Stomach (tissue), 4 donors: ENCODE data around the gene NHS.

Experiments used
- EP300 ChIP-seq: sonication (generic); formaldehyde crosslinking; IDR thresholded peaks from one replicate; pipeline ENCODE4 v1.6.1; 2017; ENCODE audit warnings: antibody characterized with exemption
- POLR2A ChIP-seq, 4 donors: fragments of 450-650 bp; IDR thresholded peaks; one replicate each; pipeline ENCODE4 v1.6.1; 2016; ENCODE audit warnings: antibody characterized with exemption in 4 of 4, control low read depth in 2 of 4, mild to moderate bottlenecking in 1 of 4, moderate library complexity in 1 of 4
- POLR2AphosphoS5 ChIP-seq, 3 donors: sonication (generic); formaldehyde crosslinking; IDR thresholded peaks; one replicate each; pipeline ENCODE4 v1.6.1; 2016; ENCODE audit warnings: antibody characterized with exemption in 3 of 3
- TF ChIP-seq, protein P1 (sequence below), 7 experiments: fragments of 450-650 bp in 4 of 7; fragments of 200-600 bp in 3 of 7; sonication (generic) in 3 of 7; IDR thresholded peaks; one replicate each; pipeline ENCODE4 v1.5.1; 2016 to 2019; ENCODE audit warnings: antibody characterized with exemption in 7 of 7, control low read depth in 2 of 7, mild to moderate bottlenecking in 1 of 7

- TF ChIP-seq POLR2AphosphoS5 (IDR thresholded peaks at IDR 0.05) = no peak
- TF ChIP-seq, protein P1, sequence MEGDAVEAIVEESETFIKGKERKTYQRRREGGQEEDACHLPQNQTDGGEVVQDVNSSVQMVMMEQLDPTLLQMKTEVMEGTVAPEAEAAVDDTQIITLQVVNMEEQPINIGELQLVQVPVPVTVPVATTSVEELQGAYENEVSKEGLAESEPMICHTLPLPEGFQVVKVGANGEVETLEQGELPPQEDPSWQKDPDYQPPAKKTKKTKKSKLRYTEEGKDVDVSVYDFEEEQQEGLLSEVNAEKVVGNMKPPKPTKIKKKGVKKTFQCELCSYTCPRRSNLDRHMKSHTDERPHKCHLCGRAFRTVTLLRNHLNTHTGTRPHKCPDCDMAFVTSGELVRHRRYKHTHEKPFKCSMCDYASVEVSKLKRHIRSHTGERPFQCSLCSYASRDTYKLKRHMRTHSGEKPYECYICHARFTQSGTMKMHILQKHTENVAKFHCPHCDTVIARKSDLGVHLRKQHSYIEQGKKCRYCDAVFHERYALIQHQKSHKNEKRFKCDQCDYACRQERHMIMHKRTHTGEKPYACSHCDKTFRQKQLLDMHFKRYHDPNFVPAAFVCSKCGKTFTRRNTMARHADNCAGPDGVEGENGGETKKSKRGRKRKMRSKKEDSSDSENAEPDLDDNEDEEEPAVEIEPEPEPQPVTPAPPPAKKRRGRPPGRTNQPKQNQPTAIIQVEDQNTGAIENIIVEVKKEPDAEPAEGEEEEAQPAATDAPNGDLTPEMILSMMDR (IDR thresholded peaks at IDR 0.05) = no peak
- no peak for TF ChIP-seq EP300
- no peak for TF ChIP-seq POLR2A (IDR thresholded peaks at IDR 0.05)
Observed at GRCh38 chrX:17703201-17703600, 328.2 kb downstream of the NHS start.
